ENCODE data around the gene IP6K3. TPM values are rescaled to one million over a fixed set of nuclear protein-coding genes. Genes with fewer than 3 reads are reported as not detected.

The IP6K3 gene
- total RNA-seq, 1 donor from 2014 or later: 0.16 TPM

GRCh38 chr6:33731751-33732282 lies 14.9 kb downstream of the IP6K3 start:
- H3K9me3 Mint-ChIP-seq: no peaks in the 10 kb centered on the region
- no peak overlapping the region for H3K4me3 Mint-ChIP-seq
- no peak for TF ChIP-seq CTCF (IDR thresholded peaks at IDR 0.05; ENCODE audit: unreplicated experiment)
- peaks cover 10% of the 10 kb centered on the region for H3K4me1 Mint-ChIP-seq
- no peaks in the 10 kb centered on the region for H3K36me3 Mint-ChIP-seq
- no peak overlapping the region for H3K27ac Mint-ChIP-seq
- no peak for DNase-seq (ENCODE audit: low spot score in 2 of 2, unreplicated experiment in 2 of 2)
- H3K27me3 Mint-ChIP-seq (ENCODE audit: low read depth): no peaks in the 10 kb centered on the region

- H3K9me3 Mint-ChIP-seq: no peaks in the 10 kb centered on the region
- H3K27ac Mint-ChIP-seq: no peak overlapping the region
- peaks cover 10% of the 10 kb centered on the region for H3K4me1 Mint-ChIP-seq
These were observed 15.7 kb downstream of the IP6K3 start for GRCh38 chr6:33731035-33731434.

GRCh38 chr6:33730611-33731010 lies 16.1 kb downstream of the IP6K3 start:
- Mint-ChIP-seq H3K27ac (no peak overlapping the region), H3K4me1 (peaks cover 10% of the 10 kb centered on the region), H3K36me3 (no peaks in the 10 kb centered on the region), H3K9me3 (no peaks in the 10 kb centered on the region), H3K27me3 (ENCODE audit: low read depth) (no peaks in the 10 kb centered on the region), H3K4me3 (no peak overlapping the region)
- TF ChIP-seq CTCF (IDR thresholded peaks at IDR 0.05; ENCODE audit: unreplicated experiment): no peak
- DNase-seq (ENCODE audit: low spot score in 2 of 2, unreplicated experiment in 2 of 2): no peak

More at GRCh38 chr6:33731035-33731434, 15.7 kb downstream of the IP6K3 start:
- TF ChIP-seq CTCF (IDR thresholded peaks at IDR 0.05; ENCODE audit: unreplicated experiment): no peak
- no peak for DNase-seq (ENCODE audit: low spot score in 2 of 2, unreplicated experiment in 2 of 2)
- H3K36me3 Mint-ChIP-seq: no peaks in the 10 kb centered on the region
- H3K4me3 Mint-ChIP-seq: no peak overlapping the region
- no peaks in the 10 kb centered on the region for H3K27me3 Mint-ChIP-seq (ENCODE audit: low read depth)

- H3K9me3 Mint-ChIP-seq: no peaks in the 10 kb centered on the region
- peaks cover 16% of the 10 kb centered on the region for H3K4me1 Mint-ChIP-seq
- no peak overlapping the region for H3K27ac Mint-ChIP-seq
- H3K4me3 Mint-ChIP-seq: no peak overlapping the region
- DNase-seq (ENCODE audit: low spot score in 2 of 2, unreplicated experiment in 2 of 2): no peak
- no peaks in the 10 kb centered on the region for H3K36me3 Mint-ChIP-seq
- peaks cover 2% of the 10 kb centered on the region for H3K27me3 Mint-ChIP-seq (ENCODE audit: low read depth)
- TF ChIP-seq CTCF (IDR thresholded peaks at IDR 0.05; ENCODE audit: unreplicated experiment): no peak
These were observed 17.6 kb downstream of the IP6K3 start for GRCh38 chr6:33729059-33729458.

GRCh38 chr6:33728438-33728837 lies 18.3 kb downstream of the IP6K3 start:
- Mint-ChIP-seq H3K4me1 (peaks cover 16% of the 10 kb centered on the region), H3K27me3 (ENCODE audit: low read depth) (peaks cover 4% of the 10 kb centered on the region), H3K36me3 (no peaks in the 10 kb centered on the region), H3K4me3 (no peak overlapping the region), H3K9me3 (no peaks in the 10 kb centered on the region), H3K27ac (no peak overlapping the region)
- DNase-seq (ENCODE audit: low spot score in 2 of 2, unreplicated experiment in 2 of 2): no peak
- no peak for TF ChIP-seq CTCF (IDR thresholded peaks at IDR 0.05; ENCODE audit: unreplicated experiment)

GRCh38 chr6:33727932-33728331 lies 18.8 kb downstream of the IP6K3 start:
- peaks cover 16% of the 10 kb centered on the region for H3K4me1 Mint-ChIP-seq
- peaks cover 9% of the 10 kb centered on the region for H3K27me3 Mint-ChIP-seq (ENCODE audit: low read depth)
- H3K27ac Mint-ChIP-seq: no peak overlapping the region
- no peaks in the 10 kb centered on the region for H3K36me3 Mint-ChIP-seq
- TF ChIP-seq CTCF (IDR thresholded peaks at IDR 0.05; ENCODE audit: unreplicated experiment): no peak
- no peak overlapping the region for H3K4me3 Mint-ChIP-seq
- no peak for DNase-seq (ENCODE audit: low spot score in 2 of 2, unreplicated experiment in 2 of 2)
- no peaks in the 10 kb centered on the region for H3K9me3 Mint-ChIP-seq
